ENCODE results near the gene PTPRO.

The PTPRO gene

GRCh38 chr12:15429262-15429661 is 107.0 kb downstream of the PTPRO start:
- DNase-seq (ENCODE audit: insufficient read length, low spot score) (no peak), FAIRE-seq (no peak)
- TF ChIP-seq, protein P1, sequence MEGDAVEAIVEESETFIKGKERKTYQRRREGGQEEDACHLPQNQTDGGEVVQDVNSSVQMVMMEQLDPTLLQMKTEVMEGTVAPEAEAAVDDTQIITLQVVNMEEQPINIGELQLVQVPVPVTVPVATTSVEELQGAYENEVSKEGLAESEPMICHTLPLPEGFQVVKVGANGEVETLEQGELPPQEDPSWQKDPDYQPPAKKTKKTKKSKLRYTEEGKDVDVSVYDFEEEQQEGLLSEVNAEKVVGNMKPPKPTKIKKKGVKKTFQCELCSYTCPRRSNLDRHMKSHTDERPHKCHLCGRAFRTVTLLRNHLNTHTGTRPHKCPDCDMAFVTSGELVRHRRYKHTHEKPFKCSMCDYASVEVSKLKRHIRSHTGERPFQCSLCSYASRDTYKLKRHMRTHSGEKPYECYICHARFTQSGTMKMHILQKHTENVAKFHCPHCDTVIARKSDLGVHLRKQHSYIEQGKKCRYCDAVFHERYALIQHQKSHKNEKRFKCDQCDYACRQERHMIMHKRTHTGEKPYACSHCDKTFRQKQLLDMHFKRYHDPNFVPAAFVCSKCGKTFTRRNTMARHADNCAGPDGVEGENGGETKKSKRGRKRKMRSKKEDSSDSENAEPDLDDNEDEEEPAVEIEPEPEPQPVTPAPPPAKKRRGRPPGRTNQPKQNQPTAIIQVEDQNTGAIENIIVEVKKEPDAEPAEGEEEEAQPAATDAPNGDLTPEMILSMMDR (IDR thresholded peaks at IDR 0.05; ENCODE audit: insufficient read depth, missing control alignments), result no peak

DNA sequence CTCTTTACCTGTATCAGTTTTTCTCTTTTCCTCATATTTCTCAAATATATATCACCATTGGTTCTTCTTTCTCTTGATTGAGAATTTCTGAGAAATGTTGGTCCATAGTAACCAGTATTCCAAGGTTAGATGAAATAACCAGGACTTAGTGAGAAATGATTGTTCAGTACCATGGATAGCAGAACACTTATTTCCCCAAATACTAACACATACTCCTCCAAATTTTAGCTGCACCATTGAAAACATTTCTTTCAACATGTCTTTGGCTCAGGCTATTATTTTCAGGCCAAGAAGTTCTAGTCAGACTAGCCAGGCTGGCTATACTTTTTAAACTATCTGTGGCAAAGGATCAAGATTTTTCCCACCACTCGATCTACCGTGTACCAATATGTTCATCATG is 113.3 kb downstream of the PTPRO start:
- TF ChIP-seq, protein P1 (IDR thresholded peaks at IDR 0.05; ENCODE audit: insufficient read depth, missing control alignments), result no peak
- DNase-seq (ENCODE audit: insufficient read length, low spot score), result no peak
- FAIRE-seq, result no peak

DNA sequence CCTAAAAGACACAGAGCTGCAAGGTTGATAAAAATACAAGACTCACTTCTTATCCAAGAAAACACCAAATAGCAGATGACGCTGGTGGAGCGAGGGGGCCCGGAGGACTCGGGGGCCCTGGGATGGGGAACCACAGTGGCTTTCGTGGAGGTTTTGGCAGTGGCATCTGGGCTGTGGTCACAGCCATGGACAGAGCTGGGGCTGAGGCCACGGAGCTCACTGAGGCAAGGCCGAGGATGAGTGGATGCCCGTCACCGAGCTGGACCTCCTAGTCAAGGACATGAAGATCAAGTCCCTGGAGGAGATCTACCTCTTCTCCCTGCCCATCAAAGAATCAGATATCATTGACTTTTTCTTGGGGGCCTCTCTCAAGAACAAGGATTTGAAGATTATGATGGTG is 117.2 kb downstream of the PTPRO start:
- no peak for DNase-seq (ENCODE audit: insufficient read length, low spot score)
- TF ChIP-seq, protein P1 (IDR thresholded peaks at IDR 0.05; ENCODE audit: insufficient read depth, missing control alignments), result no peak
- no peak for FAIRE-seq

GRCh38 chr12:15443050-15443449 is 120.7 kb downstream of the PTPRO start:
- FAIRE-seq, result no peak

DNA sequence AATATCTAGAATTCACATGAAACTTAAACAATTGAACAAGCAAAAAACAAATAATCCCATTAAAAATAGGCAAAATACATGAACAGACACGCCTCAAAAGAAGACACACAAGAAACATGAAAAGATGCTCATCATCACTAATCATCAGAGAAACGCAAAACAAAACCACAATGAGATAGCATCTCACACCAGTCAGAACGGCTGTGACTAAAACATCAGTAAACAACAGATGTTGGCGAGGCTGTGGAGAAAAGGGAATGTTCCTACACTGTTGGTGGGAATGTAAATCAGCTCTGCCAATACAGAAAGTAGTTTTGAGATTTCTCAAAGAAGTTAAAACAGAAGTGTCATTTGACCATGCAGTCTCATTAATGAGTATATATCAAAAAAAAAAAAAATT is 121.3 kb downstream of the PTPRO start:
- no peak for FAIRE-seq

More at GRCh38 chr12:15443050-15443449, 120.7 kb downstream of the PTPRO start:
- DNase-seq (ENCODE audit: insufficient read length, low spot score), result no peak
- TF ChIP-seq, protein P1 (IDR thresholded peaks at IDR 0.05; ENCODE audit: insufficient read depth, missing control alignments), result no peak

GRCh38 chr12:15444523-15444922 is 122.2 kb downstream of the PTPRO start:
- FAIRE-seq (no peak), DNase-seq (ENCODE audit: insufficient read length, low spot score) (no peak)
- TF ChIP-seq, protein P1 (IDR thresholded peaks at IDR 0.05; ENCODE audit: insufficient read depth, missing control alignments), result no peak

More for the DNA sequence above, 121.3 kb downstream of the PTPRO start:
- TF ChIP-seq, protein P1 (IDR thresholded peaks at IDR 0.05; ENCODE audit: insufficient read depth, missing control alignments), result no peak
- DNase-seq (ENCODE audit: insufficient read length, low spot score), result no peak

GRCh38 chr12:15446807-15447206 is 124.5 kb downstream of the PTPRO start:
- FAIRE-seq (no peak), DNase-seq (ENCODE audit: insufficient read length, low spot score) (no peak)
- TF ChIP-seq, protein P1 (IDR thresholded peaks at IDR 0.05; ENCODE audit: insufficient read depth, missing control alignments), result no peak
